NCI-H82 treated with DMSO at 0.1 percent for 48 hours (cell line): ENCODE data around the gene MCCC1.
"Not testable (repeated sequence)": the region's sequence is repeated elsewhere in the genome, so short reads cannot be mapped to it uniquely, and the experiment has no call there.

Experiments used
- DNase-seq: peaks from one replicate; lab custom pipeline; 2025; ENCODE audit not compliant: unreplicated experiment; lab: John Stamatoyannopoulos, UW

The MCCC1 gene

DNA sequence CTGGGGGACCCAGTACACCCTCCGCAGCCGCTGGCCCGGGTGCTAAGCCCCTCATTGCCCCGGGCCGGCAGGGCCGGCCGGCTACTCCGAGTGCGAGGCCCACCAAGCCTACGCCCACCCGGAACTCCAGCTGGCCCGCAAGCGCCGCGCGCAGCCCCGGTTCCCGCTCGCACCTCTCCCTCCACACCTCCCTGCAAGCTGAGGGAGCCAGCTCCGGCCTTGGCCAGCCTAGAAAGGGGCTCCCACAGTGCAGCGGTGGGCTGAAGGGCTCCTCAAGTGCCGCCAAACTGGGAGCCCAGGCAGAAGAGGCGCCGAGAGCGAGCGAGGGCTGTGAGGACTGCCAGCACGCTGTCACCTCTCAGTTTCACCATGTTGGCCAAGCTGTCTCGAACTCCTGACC lies 4.7 kb upstream of the MCCC1 start:
- DNase-seq: not testable (repeated sequence)

DNA sequence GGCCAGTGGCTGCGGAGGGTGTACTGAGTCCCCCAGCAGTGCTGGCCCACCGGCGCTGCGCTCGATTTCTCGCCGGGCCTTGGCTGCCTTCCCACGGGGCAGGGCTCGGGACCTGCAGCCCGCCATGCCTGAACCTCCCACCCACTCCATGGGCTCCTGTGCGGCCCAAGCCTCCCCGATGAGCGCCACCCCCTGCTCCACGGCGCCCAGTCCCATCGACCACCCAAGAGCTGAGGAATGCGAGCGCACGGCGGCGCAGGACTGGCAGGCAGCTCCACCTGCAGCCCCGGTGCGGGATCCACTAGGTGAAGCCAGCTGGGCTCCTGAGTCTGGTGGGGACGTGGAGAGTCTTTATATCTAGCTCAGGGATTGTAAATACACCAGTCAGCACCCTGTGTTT lies 1.7 kb upstream of the MCCC1 start:
- DNase-seq: not testable (repeated sequence)

DNA sequence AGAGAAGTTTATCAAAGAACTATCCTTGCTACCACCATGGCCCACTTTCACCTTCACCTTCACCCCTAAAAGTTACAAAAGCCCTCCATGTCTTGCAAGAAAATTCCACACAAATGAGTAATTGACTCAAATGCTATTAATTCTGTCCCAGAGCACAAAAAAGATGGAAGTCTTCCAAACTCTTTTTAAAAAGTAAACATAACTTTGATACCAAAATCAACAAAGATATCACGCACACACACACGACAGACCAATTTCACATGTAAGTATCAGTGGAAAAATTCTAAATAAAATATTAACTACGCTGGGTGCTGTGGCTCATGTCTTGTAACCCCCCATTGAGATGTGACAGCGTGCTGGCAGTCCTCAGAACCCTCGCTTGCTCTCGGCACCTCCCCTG lies 1.1 kb upstream of the MCCC1 start:
- no peak for DNase-seq

DNA sequence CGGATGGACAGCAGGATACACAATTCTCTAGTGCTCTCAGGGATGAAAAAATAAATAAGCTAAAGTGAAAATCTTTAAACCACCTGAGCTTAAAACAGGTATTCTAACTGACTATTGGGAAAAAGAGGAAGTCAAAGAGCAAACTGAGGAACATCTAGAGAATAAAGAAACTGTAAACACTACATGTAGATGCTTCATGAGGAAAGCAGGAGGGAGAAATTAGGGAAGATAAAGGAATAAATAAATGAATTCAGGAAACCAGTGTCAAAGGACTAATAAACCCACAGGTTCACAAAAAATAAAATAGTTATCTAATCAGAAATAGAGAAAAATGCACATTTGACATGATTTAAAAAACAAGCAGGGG lies 525 bp upstream of the MCCC1 start:
- DNase-seq: no peak

DNA sequence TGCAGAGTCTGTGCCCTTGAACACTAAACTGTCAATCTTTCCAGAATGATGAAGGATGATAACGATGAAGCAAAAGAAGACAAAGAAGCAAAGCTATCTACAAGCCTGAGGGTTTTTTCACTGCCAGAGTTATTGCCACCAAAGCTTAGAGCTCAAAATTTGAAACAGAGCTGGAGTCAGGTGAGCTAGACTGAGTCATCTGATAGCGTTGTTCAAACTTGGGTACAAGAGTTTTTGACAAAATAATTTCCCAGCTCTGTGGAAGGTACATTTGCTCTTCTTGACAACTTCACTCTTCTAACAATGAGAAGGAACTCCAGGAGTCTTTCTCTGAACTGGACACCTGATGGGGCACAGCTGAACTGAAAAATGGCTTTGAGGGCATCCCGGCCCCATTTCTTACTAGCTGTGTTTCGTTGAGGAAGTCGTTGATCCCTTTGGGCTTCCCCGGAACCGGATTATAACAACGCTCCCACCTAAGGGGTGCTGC lies 715 bp downstream of the MCCC1 start:
- no peak for DNase-seq

DNA sequence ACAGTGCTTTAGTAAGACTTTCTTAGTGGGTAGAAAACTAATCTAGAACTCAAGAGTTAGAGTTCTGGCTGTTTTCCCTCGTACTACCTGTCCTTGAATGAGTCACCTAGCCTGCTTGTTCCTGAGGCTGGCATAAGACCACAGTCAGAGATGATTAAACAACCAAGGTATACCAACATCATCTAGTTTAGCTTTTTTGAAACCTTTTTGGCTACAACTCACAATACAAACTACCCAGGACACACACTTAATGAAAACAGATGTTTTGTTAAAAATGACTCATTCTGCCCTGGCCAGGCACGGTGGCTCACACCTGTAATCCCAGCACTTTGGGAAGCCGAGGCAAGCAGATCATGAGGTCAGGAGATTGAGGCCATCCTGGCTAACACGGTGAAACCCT lies 4.6 kb downstream of the MCCC1 start:
- DNase-seq: no peak

DNA sequence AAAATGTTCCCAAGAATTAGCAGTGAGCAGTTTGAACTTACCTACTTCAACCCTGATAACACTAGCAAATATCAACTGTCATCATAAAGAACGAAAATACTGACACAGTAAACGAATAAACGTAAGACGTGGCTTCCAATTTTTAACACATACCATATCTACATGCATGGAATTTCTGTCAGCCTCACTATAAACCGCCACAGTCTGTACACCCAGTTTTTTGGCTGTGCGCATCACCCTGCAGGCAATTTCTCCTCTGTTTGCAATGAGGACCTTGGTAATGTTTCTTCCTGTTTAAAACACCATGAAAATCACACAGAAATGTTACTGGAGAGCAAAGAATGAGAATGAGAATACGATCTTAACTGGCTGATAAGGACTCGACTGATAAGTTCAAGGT lies 7.0 kb downstream of the MCCC1 start:
- no peak for DNase-seq

DNA sequence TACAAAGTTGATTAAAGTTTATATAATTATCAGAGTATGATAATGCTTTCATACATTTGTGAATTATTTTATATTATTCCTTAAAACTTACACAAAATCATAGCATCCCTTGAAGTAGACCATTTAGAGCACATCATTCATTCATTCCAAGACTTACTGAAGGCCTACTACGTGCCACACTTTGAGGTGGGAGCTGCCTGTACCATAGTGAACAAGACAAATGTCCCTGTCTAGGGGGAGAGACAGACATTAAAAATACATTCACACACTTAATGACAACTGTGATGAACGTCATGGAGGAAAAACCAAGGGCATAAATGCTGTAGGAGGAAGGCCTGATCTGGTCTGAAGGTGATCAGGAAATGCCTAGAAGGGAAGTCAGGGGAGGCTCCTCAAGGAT lies 12.1 kb downstream of the MCCC1 start:
- DNase-seq: no peak

DNA sequence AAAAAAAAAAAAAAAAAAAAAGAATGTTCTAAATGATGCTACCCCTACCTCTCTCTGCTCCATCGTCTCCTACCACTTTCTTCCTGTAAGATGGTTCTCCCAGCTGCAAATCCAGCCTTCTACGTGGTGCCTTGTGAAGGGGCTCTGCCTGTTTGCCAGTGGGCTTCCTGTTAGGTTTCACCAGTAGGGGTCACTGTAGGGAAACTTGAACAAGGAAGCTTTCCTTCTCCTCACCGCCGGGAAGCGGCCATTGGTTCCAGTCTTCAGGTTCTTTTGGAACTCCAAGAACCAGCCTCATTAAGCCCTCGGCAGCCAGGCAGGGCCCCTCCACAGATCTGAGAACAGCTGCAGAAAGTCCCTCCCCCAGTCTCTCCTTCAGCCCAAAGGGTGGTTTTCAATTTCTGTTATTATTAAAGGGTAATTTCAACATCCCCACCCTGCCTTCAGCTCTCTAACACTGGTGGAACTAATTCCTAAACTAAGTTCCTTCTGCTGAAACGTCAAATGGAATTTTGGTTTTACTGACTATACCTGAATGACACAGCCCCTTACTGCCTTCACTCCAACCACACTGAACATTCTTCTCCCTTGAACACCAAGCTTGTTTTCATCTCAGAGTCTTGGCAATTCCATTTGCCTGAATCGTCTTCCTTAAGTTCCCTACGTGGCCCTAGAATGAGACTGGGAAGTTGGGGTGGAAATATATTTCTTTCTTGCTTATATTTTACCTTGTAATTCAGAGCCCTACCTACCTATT lies 13.5 kb downstream of the MCCC1 start:
- no peak for DNase-seq

DNA sequence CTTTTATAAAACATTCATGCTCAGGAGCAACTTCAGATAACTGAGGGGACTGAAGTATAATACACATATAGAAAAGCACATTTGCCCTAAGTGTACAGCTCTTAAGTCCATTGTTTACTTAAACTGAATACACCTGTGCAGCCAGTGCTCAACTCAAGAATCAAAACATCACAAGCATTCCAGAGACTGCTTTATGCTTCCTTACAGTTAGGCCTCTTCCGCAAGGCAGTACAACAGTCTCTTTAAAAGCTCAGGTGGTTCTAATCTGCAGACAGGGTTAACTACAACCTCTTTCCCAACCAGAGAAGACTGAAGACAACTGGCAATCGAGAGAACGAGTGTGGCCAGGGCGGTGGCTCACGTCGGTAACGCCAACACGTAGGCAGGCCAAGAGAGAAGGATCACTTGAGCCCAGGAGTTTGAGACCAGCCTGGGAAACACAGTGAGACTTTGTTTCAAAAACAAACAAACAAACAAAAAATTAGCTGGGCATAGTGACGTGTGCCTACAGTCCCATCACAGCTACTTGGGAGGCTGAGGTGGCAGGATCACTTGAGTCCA lies 16.9 kb downstream of the MCCC1 start:
- DNase-seq: no peak

DNA sequence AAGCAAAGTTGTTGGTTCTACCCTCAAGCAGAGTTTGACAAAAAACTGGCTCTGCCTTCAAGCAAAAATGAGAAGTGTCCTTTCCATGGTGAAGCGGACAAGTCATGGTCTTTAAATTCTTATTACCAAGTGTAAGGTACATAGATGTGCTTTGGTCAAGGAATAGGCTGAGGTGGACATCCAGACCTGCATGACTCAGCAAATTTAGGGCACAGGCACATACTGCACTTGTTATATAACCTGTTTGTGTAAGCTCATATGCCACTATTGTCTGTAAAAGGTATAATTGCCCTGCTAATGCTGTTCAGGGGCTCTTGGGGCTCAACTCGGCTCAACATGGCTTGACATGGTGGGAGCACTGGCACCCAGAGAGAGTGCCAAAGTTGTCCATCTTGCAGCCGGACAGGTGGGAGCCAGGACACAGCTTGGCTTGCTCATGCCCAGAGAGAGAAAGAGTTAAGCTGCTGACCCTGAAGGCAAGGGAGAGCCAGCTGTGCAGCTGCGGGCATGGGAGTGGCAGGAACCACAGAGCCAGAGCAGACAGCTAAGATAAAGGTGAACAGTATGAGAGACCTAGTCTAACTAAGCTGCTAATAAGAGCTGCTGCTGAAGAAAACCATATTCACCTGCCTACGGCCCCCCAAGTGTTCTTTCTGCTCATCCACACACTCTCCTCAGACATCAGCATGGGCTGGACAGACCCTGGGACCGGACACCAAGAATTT lies 17.7 kb downstream of the MCCC1 start:
- no peak for DNase-seq

DNA sequence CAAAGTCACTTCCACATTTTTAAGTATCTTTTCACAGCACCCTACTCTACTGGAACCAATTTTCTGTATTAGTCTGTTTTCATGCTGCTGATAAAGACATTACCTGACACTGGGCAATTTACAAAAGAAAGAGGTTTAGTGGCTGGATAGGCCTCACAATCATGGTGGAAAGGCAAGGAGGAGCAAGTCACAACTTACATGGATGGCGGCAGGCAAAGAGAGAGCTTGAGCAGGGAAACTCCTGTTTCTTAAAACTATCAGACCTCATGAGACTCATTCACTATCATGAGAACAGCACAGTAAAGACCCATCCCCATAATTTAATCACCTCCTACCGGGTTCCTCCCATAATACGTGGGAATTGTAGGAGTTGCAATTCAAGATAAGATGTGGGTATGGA lies 18.7 kb downstream of the MCCC1 start:
- no peak for DNase-seq

DNA sequence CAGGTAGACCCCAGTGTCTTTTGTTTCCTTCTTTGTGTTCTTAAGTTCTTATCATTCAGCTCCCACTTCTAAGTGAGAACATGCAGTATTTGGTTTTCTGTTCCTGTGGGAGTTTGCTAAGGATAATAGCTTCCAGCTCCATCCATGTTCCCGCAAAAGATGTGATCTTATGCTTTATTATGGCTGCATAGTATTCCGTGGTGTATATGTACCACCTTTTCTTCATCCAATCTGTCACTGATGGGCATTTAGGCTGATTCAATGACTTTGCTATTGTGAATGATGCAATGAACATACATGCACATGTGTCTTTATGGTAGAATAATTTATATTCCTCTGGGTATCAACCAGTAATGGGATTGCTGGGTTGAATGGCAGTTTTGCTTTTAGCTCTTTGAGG lies 24.4 kb downstream of the MCCC1 start:
- DNase-seq: no peak

DNA sequence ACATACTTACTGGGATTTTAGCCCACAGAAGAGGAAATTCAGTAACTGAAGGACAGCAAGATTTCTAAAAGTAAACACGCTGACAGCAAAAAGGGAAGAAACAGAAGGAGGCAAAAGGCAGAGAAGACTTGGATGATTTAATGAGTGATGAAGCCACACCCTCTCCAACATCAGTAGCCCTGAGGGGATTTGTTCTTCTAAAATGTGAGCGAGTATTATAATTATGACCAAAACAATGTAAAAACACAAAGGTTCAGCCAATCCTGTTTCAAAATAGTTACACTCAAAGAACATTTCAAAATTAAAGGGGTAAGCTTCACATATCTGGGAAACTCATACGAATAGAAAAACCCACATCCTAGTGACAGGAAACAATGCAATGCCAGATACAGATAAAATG lies 25.0 kb downstream of the MCCC1 start:
- DNase-seq: no peak

DNA sequence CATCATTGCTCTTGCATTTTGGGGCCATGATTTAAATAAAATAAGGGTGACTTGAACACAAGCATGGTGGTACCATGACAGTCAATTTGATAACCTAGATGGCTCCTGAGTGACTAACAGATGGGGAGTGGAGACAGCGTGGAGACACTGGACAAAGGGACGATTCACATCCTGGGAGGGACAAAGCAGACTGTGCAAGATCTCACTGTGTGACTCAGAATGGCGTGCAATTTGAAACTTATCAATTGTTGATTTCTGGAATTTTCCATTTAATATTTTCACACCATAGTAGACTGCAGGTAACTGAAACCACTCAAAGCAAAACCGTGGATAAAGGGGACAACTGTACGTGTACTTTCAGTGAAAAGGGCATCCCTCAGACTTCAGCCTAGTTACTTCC lies 25.5 kb downstream of the MCCC1 start:
- no peak for DNase-seq

DNA sequence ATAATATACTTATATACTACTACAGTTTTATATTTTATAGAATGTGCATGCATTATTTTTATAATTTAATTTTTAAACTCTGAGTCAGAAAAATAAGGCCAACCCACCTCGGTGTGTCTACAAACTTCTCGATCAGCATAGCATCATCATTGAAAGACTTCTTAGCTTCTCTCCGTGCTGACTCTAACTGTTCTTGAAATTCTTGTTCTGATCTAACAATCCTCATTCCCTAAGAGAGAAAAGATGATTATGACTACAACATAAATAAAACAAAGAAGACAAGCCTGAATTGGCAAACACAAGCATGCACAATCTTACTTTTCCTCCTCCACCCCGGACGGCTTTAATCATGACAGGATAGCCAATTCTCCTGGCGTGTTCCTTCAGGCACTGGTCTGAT lies 28.4 kb downstream of the MCCC1 start:
- no peak for DNase-seq

DNA sequence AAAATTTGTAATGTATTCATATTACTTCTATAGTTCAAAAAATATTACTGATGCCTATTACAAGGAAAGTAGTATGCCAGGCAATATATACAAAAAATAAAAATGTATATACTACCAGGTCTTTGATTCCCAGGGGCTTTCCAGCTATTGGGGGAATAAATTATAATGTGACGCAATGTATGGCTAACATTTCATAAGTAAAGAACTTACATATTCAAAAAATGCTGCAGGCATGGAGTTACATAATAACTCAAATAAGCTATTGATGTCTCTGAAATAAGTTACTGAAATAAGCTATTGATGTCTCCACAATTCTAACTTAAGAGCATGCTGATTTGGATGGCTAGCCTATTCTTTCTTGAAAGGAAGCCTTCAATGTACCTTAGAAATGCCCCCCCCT lies 30.2 kb downstream of the MCCC1 start:
- no peak for DNase-seq

DNA sequence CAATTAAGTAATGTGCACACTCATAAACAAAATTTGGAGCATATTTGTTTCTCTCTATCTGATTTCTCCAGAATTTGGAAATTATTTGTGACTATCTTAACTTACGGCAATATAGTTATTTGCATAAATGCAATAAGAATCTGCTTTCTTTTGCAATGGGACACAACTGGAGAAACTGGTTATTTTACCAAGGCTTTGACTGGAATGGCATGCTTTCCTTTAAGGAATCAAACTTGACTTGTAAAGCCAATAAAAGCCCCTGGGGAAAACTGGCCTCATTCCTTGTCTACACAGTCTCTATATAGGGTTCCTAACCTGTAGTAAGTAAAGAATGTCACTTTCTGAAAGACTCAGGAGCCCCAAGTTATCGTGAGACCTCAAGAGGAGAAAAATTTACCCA lies 32.4 kb downstream of the MCCC1 start:
- not testable (repeated sequence) for DNase-seq

DNA sequence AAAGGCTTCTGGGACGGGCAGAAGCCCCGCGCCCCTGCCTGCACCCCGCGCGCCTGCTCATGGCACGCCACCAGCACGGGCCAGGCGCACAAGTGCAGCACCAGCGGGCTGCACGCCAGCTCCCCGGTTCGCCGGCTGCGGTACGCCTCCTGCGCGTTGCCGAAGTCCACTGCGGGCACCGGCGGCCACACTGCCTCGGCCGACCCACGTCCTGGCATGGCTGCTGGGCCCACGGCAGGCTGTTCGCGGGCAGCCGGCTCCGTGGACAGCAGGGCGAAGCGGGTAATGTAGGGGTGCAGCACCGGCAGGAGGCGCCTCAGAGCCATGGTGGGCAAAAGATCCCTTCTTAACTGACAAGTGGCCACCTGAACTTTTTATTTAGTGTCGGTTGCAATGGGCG lies 34.8 kb downstream of the MCCC1 start:
- no peak for DNase-seq

DNA sequence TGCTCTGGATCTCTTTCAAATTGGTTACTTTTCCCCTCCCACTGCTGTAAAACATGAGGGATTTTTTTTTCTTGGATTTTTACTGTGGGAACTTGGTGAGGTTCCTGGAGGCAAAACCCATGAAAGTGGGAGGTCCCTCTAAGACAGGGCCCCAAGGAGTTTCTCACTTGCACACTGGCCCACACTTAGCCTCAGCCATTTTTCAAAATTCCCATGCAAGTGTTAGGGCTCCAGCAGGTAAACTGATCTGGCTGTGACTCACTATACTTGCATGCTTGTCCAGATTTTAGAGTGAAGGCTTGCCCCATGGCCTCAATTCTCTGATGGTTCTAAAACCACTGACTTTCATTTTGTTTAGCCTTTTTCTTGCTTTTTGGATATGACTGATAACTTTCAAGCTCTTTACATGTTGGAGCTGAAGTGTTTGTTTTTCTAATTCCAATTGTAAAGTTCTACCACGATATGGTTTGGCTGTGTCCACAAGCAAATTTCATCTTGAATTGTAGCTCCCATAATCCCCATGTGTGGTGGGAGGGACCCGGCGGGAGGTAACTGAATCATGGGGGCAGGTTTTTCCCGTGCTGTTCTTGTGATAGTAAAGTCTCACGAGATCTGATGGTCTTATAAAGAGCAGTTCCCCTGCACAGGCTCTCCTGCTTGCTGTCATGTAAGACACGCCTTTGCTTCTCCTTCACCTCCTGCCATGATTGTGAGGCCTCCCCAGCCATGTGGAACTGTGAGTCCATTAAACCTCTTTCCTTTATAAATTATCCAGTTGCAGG lies 37.7 kb downstream of the MCCC1 start:
- no peak for DNase-seq

DNA sequence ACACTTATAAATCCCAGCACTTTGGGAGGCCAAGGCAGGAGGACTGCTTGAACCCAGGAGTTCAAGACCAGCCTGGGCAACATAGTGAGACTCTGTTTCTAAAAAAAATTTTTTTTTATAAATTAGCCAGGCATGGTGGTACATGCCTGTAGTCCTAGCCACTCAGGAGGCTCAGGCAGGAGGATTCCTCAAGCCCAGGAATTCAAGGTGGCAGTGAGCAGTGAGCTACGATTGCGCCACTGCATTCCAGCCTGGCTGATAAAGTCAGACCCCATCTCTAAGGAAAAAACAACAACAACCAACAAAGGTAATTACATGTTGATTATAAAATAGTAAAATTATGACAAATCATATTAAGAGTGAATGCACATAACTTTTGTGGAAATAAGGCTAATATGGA lies 40.9 kb downstream of the MCCC1 start:
- no peak for DNase-seq

DNA sequence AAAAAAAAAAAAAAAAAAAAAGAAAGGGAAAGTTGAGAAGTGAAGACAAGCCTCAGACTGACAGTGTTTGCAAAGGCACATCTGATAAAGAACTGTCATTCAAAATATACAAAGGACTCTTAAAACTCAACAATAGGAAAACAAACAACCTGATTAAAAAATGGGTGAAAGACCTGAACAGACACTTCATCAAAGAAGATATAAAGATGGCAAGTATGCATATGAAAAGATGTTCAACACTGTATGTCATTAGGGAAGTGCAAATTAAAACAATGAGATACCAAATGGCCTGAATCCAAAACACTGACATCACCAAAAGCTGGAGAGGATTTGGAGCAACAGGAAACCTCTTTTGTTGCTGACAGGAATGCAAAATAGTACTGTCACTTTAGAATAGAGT lies 48.6 kb downstream of the MCCC1 start:
- DNase-seq: no peak
